Fibroblast of skin of left quadriceps (primary cell): Measurements from ENCODE around the gene SNX30.

Experiments used
- DNase-seq, 2 experiments: peaks; one replicate each; pipeline ENCODE4 v3.0.0-alpha.2; 2013; ENCODE audit warnings: low read depth in 2 of 2

SNX30 gene

DNA sequence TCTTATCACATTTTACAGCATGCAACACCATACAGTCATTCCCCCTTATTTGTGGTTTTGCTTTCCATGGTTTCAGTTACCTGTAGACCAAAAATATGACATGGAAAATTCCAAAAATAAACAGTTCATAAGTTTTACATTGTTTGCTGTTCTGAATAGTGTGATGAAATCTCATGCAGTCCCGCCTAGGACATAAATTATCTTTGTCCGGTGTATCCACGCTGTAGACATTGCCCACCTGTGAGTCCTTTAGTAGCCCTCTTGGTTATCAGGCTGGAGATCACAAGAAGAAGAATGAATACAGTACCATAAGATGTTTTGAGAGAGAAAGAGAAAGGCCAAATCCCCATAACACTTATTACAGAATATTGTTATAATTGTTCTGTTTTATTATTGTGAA lies 72.1 kb downstream of the SNX30 start:
- DNase-seq: no peak

DNA sequence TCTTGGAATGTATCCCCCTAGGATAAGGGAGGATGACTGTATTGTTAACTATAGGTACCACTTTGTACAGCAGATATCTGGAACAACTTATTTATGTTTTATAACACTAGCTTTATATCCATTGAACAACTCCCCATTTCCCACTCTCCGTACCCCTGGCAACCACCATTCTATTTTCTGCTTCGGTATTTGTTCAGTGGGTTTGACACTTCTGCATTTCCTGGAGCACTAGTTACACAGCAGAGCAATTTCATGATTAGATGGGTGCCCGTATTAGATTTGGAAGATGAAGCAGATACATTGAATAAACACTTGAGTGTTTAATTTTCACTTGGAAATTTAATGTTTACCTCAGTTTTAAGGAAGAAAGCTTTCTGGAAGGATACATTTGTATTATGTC lies 72.7 kb downstream of the SNX30 start:
- no peak for DNase-seq

DNA sequence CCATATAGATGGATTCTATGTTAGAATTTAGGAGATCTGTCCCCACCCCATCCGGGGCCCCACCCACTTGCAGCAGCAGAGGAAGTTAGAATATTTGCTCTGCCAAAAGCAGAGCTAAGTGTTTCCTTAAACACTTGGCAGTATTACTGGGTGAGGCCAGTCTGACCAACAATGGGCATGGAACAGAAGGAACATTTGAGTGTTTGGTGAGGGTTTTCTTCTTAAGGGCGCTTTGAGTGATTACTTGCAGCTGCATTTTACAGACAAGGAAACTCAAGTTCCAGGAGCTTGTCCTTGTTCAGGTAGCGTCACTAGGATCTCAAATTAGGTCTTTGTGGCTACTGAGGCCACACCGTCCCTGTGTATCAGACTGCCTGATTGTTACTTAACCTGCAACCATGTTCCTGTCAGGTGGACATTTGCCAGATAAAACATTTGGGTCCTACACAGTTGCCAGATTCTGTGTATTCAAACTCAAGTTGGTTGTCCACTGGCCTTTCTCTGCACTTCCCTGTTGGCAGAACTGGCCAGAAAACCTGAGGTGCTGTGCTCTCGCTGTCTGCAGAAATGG lies 80.8 kb downstream of the SNX30 start:
- no peak for DNase-seq

DNA sequence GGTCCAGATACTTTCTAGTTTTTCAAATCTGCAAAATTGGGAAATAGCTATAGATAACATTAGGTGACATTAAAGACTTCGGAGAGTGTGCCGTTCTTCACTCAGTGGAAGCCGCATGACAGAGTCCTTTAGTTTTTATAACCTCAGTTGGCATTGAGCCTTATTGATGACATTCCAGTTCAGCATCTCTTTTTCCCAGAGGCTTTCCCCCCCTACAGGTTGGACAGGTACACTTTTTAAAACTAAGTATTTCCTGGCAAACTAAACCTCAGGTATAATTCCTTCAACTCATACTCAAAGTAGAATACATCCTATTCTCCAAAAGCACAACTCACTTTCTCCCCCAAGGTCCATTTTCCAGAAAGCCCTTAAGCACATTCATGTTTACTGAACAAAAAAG lies 81.4 kb downstream of the SNX30 start:
- DNase-seq: no peak

DNA sequence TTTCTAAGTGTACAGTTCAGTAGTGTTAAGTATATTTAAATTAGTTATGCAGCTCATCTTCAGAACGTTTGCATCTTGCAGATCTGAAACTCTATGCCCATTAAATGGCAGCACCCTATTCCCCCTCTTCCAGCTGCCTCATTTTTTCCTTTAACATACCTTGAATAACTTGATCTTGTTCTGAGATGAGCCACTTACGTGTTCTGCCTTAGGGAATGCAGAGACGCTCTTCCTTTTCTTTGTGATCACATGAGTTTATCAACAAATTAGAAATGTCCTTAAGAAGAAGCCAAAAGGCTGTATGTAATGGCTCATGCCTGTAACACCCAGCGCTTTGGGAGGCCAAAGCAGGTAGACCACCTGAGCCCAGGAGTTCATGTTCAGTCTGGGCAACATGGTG lies 82.5 kb downstream of the SNX30 start:
- no peak for DNase-seq

DNA sequence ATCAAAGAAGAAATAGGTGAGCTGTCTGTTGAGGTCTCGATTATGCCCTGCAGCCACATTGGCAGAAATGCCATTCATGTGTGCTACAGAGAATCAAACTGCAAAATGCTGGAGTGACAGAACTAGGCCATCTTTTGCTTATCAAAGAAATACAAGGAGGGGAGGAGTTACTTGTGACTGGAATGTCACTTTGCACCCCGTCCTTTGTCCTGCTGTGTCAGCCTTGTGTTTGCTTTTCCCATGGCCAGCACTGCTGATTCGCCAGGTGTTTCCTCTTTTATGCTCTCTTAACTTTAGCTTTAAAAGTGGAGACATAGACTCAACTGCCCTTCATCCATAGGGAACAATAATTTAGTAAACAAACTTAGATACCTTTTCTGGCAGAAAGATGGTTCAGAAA lies 85.8 kb downstream of the SNX30 start:
- no peak for DNase-seq

DNA sequence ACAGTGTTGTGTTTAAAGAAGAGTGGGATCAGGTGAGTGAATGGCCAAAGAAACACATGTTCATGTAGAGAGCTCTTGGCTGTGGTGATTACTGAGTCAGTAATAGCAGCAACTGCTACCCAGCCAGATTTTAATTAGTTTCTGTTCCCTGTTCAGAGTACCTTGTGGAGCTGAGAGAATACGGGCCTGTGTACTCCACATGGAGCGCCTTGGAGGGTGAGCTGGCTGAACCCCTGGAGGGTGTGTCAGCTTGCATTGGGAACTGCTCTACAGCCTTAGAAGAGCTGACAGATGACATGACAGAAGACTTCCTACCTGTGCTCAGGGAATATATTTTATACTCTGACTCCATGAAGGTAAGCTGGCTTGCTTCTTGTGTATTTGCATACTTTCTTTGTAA lies 87.8 kb downstream of the SNX30 start:
- no peak for DNase-seq

DNA sequence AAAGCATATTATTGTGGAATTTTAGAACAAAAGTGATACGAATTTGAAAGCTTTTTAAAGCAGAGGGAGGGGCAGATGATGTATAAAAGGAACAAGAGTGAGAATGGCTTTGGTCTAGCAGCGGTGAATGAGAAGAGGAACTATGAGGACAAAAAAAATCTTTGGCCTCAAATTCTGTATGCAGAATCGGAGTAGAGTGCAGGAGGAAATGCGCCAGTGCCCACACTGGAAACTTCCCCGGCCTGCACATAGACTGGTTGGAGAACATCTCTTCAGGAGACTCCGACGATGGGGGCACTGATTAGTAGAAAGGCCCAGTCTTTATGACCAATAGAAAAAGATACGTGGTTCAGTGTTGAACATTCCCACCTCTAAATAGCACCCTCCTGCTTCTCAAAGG lies 88.8 kb downstream of the SNX30 start:
- DNase-seq: no peak

DNA sequence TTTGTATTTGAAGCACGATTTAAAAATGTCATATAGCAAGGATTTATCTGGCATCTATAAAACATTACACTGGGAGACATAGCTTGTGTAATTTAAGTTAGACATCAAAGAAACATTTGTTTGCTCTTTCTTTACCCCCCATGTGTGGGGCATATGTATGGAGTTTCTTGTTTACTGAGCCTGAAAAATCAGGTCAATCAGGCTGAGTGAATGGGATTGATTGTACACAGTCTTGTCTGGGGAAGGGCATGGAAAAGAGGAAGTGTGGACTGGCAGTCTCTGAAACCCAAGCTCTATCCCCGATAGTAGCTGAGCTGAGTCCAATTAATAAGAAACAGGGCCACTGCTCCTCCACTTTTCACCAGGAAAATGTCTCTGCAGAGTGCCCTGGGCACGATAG lies 90.7 kb downstream of the SNX30 start:
- DNase-seq: no peak

DNA sequence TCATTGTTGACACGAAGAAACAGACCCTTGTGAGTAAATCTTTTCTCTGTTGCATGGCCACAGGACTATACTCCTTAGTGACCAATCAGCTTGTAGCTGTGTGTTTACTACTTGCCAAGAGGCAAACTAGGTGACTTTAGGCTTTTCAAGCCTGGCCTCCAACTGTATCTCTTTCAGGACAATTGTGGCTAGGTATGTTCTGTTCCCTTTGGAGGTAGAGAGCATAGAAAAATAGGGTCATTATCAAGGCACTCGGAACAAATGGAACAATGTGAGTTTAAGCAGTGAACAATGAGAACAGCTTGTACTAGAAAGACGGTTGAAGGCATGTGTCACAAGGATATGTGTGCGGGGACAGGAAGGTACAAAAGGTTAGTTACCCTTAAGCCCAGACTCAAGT lies 92.0 kb downstream of the SNX30 start:
- DNase-seq: no peak

DNA sequence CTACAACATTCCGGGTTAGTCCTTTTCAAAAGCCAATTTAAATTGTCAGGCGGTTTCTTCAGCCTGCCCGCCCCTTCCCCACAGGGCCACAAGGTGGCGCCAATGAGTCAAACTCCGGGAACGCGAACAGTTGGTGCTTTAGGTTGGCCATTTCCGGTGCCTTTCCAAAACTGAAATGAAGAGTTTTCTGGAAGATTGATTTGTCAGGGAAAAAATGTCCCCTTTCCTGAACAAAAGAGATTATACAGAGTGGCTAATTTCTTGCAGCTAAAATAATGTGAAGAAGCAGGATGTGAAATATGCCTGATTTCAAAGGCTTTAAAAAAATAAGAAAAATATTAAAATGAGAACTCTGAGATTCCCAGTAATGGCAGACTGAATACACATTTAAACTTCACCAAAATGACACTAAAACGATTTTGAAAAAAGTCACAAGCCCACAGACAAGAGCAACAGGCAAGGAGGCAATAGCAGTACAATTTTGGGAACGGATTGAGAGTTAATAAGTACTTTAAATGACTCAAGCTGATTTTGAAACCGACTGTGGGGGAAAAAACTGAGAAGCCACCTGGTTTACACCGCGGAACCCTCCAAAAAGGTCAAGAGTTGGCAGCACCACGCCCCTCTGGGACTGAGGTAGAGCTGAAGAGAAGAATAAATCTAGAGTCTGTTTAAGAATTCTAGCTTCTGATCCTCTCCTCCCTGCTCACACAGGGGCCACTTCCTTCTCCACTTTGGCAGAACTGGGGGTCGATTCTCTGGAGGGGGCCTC lies 94.4 kb downstream of the SNX30 start:
- peak; percentile 36 to 43 for DNase-seq

DNA sequence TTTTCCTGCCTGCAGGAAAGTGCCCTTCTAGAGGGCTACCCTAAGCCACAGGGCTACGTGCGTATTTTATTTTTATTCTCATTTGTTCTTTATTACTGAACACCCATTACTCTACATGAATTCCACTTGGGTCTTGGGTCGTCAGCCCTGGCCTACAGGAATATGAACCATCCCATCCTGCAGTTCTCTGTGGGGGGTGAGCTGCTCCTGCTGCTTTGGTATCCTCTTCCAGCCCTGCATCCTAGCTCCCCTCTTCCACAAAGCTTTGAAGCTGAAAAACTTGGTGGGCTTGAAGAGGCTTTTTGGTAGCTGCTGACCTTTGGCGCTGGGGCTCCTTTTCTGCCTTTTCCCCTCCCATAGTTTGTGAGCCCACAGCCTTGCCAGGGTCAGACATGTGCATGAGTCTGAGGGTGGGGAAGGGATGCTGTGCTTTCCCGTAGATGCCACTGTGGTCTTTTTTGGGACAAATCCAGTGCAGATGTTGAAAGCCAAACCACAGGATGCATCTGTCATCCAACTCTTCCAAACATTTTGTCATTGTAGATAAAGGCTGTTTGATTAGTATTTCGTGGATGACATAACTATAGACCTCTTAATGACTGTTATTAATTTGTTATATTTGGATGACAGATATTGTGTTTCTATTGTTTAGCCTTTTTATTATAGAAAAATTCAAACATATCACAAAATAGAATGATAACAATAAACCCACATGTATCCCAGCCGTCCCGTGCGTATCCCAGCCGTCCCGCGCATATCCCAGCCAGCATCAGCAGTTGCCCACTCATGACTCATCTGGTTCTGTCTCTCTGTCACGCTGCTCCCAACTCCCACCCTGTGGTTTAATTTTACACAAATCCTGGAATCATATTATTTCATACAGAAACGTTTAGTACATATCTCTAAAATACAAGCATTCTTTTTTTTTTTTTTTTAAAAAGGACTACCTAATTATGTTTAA lies 96.2 kb downstream of the SNX30 start:
- peak; percentile 21 to 29 for DNase-seq

DNA sequence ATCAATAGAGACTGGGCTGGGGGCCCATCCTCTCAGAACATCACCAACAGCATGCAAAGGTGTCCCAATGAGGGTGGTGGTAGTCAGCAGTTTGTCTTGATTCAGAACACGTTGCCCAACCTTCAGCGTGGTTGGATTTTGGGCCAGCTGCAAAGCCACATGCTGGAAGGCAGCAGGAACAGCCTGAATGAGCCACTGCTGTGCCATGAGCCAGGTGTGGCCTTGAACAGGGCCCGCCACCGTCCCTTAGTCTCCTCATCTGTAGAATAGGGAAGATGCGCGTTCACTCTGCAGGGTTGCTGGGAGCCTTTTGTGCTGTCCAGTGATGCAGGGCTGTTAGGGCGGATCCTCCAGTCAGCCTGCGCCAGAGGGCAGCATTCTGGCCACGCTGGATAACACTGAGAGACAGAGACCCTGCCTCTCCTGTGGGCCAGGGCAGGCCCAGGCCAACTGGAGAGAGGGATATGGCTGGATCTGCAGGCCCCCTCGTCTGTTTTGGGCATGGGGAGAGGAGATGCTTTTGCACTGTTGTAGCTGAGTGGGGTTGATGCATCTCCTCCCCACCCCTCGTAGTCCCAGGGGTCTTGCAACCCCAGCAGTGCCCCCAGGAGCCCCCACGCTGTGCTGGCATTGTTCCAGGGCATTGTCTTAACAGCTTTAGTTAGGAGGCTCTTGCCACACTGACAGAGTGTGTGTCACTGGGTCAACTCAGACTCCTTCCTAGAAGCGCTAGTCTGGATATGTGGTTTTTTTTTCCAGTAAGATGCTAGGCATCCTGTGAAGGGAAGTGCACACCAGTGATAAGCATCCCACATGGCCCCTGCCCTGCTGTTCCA lies 98.0 kb downstream of the SNX30 start:
- DNase-seq: no peak

DNA sequence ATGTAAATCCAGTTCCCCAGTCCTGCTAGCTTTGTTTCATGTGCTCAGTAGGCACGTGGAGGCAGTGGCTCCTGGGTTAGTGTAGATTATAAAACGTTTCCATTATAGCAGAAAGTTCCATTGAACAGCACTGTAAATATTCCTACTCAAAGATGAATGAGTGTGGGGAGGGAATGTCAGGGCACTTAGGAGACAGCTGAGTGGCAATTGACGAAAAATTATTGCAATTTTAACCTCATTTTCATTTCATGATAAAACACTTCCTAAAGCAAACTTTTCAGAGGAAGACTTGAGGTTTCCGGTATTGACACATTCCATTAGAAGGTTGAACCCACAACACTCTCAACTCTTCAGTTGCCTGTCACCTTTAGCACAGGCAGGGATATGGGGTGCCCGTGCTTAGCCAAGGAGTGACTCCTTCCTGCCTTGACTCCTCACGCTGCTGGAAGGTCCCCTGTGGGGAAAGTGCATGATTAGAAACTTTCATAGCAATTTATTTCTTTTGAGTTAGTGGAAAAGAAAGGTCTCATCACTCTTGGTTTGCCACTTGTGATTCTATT lies 98.9 kb downstream of the SNX30 start:
- no peak for DNase-seq

DNA sequence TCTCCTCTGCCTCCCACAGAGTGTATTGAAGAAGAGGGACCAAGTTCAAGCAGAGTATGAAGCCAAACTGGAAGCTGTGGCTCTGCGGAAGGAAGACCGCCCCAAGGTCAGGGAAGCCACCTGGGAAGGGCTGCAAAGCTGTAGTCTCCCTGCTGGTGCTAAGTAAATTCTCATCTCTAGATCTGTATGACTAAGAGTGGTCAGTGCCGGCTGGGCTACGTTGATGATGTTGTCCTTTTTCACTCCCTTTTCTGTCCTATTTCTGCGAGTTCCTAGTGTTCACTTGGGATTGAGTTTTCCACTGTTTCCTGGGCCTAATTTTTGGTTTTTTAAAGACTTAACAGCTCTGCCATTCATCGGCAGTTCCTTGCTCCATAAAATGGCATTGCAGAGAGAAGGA lies 100.3 kb downstream of the SNX30 start:
- DNase-seq: no peak

DNA sequence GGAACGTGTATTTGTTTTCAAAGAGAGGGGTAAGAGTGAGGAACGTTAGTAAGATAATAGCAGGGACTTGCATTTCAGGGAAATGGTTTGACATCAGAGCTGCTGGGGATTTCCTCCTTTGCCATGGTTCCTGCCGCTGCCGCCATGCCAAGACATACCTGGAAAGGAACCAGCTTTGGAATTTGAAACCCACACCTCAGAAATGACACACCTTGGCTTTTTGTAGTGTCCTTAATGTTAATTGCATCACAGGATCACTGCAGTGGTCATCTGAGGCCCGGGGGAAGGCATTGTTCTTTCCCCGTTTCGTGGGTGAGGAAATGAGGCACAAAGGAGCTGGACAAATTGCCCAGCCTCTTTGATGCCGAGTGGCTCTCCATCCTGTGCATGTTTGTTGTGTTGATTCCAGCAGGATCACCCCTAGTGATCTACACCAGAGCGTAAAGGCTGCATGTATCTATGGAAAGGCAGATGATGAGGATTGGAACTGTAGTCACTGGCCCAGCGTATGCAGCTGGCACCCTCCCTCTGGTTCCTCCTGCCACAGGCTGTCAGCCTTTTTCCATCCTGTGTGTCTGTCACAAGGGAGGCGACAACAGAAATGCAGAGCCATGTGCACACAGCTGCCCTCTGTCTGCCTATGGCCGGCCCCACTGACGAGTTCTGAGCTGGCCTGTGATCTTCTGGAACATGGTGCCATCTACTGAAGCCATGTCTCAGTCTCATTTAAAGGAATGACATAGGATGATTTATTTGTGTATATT lies 102.4 kb downstream of the SNX30 start:
- DNase-seq: no peak

DNA sequence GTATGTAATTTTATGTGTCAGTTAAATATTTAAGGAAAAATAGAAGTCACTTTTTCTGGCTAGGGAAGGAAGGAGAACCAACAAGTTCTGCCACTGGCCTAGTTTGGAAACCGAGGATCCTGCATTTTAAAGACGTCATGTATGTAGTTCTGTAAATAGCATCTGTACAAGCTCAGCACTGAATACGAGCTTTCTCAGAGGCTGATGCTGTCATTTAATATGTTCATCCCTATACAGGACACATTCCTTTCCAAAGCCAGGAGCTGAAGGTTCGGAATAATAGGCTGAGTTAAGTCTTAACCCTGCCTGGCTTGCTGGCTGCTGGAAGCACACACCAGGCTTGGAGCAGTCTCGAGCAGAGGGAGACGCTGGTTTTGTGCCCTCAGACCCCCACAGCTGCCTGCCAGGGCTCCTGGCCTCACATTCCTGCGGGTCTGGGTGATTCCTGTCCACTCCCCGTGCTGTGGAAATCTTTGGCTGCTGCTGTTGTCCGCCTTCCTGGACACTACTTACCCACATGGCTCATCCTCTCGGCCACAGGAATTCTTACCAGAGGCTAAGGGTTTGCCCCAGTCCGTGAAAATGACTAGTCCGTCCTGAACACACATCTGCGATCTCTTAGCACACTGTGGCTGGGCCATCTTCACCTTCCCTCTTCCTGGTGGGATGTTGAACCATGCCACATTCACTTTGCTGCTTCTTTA lies 103.5 kb downstream of the SNX30 start:
- no peak for DNase-seq

DNA sequence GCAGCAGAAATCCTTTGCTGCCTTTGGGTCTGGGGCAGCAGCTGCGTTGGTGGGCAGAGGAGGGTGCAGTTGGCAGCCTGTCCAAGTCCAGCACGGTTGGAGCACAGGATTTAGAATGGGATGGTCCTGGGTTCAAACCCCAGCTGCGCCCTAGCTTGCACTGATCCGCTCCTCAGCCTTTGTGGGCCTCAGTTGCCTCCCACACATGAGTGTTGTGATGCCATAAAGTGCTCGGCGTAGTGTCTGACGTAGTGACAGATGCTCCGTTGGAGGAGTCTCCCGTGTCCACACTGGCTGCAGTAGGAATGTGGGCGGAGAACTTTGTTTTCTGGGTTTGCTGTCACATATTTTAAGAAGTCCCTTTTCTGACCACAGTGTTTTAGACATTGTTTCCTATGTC lies 104.1 kb downstream of the SNX30 start:
- no peak for DNase-seq

DNA sequence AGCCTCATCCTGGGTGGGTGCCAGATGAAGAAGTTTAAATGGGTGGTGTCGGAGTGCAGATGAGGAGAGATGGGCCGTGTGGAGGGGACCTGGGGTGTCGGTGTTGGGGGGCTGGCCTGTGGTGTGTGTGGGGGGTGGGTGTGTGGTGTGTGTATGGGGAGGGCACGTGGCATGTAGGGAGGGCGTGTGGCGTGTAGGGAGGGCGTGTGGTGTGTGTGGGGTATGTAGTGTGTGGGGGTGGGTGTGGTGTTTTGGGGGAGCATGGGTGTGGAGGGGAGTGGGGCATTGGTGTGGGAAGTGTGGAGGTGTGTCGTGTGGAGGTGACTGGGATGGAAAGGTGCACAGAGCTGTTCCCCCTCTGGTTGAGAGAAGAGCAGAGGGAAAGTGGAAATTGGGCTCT lies 105.6 kb downstream of the SNX30 start:
- DNase-seq: no peak

DNA sequence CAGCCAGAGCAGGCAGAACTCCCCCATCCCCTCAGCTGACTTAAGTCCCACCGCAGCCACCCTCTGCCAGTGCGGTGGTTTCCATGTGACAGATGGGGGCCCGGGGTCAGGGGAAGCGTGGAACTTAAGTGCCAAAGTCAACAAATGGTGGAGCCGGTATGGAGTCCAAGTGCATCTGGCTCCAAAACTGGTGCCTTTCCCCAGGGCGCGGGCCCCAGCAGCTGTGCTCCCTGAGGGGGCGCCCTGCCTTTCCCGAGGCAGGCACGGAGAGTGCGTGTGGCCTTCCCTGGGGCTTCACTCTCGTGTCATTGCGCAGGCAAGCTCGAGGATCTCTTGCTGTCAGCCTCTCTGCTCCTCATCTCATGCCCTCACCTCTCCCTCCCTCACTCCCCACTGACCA lies 106.3 kb downstream of the SNX30 start:
- DNase-seq: no peak
